ENCODE results near the gene RHBDD2.

DNA sequence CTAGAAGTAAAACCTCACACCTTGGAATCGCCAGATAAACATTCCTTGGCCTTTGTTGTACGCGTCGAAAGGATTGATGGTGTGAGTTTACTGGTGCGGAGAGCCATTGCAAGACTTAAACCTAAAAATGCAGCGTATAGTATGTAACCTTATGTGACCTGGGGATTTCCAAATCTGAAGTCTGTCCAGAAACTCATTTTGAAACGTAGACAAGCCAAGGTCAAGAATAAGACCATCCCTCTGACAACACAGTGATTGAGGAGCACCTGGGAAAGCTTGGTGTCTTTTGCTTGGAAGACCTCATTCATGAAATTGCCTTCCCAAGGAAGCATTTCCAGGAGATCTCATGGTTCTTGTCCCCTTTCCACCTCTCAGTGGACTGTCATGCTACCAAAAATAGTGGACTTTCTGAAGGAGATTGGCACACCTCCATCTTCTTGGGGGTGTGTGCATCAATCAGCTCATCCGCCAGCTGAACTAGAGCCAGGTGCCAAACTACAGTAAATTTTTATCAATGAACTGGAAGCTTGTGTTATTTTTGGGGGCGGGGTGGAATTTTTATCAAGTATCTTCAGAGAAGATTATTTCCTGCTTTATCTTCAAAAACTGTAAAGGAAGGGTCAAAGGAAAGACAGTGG lies 44.3 kb downstream of the RHBDD2 start:
- TF ChIP-seq POLR2A (IDR thresholded peaks at IDR 0.05) (no peak), POLR2AphosphoS5 (IDR thresholded peaks at IDR 0.05) (no peak), EP300 (IDR thresholded peaks at IDR 0.05; ENCODE audit: low read depth) (no peak)
- TF ChIP-seq, protein P1, sequence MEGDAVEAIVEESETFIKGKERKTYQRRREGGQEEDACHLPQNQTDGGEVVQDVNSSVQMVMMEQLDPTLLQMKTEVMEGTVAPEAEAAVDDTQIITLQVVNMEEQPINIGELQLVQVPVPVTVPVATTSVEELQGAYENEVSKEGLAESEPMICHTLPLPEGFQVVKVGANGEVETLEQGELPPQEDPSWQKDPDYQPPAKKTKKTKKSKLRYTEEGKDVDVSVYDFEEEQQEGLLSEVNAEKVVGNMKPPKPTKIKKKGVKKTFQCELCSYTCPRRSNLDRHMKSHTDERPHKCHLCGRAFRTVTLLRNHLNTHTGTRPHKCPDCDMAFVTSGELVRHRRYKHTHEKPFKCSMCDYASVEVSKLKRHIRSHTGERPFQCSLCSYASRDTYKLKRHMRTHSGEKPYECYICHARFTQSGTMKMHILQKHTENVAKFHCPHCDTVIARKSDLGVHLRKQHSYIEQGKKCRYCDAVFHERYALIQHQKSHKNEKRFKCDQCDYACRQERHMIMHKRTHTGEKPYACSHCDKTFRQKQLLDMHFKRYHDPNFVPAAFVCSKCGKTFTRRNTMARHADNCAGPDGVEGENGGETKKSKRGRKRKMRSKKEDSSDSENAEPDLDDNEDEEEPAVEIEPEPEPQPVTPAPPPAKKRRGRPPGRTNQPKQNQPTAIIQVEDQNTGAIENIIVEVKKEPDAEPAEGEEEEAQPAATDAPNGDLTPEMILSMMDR (IDR thresholded peaks at IDR 0.05): no peak
